MM.1S (cell line): ENCODE data around the gene GSAP.

Source experiments
- DNase-seq: peaks from one replicate; pipeline ENCODE4 v3.0.0-alpha.2; 2015
- H2AFZ ChIP-seq: fragments of 300-600 bp; sonication (generic); 2 replicates; pipeline ENCODE4 v1.6.0; 2016; ENCODE audit warnings: antibody characterized with exemption, low read length
- H3F3A ChIP-seq: fragments of 300-600 bp; sonication (generic); 2 replicates; pipeline ENCODE4 v1.6.1; 2016; ENCODE audit warnings: mild to moderate bottlenecking, antibody characterized with exemption, low read length, moderate library complexity, mixed read lengths; ENCODE audit not compliant: insufficient read depth
- H3K27ac ChIP-seq: fragments of 300-600 bp; sonication (generic); 2 replicates; pipeline ENCODE4 v1.5.1; 2016; ENCODE audit warnings: mild to moderate bottlenecking, low read length
- H3K27me3 ChIP-seq: fragments of 300-600 bp; sonication (generic); replicated peaks from 2 replicates; pipeline ENCODE4 v1.6.0; 2016; ENCODE audit warnings: low read length; ENCODE audit not compliant: insufficient read depth
- H3K36me3 ChIP-seq: fragments of 300-600 bp; sonication (generic); replicated peaks from 2 replicates; pipeline ENCODE4 v1.6.1; 2016; ENCODE audit warnings: mild to moderate bottlenecking, low read length, mixed read lengths; ENCODE audit not compliant: insufficient read depth
- H3K4me1 ChIP-seq: fragments of 300-600 bp; sonication (generic); 2 replicates; pipeline ENCODE4 v1.6.1; 2016; ENCODE audit warnings: low read length, mixed read lengths
- H3K4me2 ChIP-seq: fragments of 300-600 bp; sonication (generic); 2 replicates; pipeline ENCODE4 v1.6.0; 2016; ENCODE audit warnings: low read depth, low read length
- H3K4me3 ChIP-seq: fragments of 300-600 bp; sonication (generic); 2 replicates; pipeline ENCODE4 v1.5.1; 2016; ENCODE audit warnings: low read length, mixed read lengths
- H3K79me2 ChIP-seq: fragments of 300-600 bp; sonication (generic); 2 replicates; pipeline ENCODE4 v1.6.1; 2016; ENCODE audit warnings: mixed run types, low read length, mixed read lengths
- H3K9ac ChIP-seq: fragments of 300-600 bp; sonication (generic); 2 replicates; pipeline ENCODE4 v1.6.1; 2016; ENCODE audit warnings: low read length, mixed read lengths
- H3K9me2 ChIP-seq: fragments of 300-600 bp; sonication (generic); replicated peaks from 2 replicates; pipeline ENCODE4 v1.6.1; 2016; ENCODE audit warnings: mild to moderate bottlenecking, low read length, mixed read lengths; ENCODE audit not compliant: insufficient read depth
- H3K9me3 ChIP-seq: fragments of 300-600 bp; sonication (generic); replicated peaks from 2 replicates; pipeline ENCODE4 v1.6.1; 2016; ENCODE audit warnings: mild to moderate bottlenecking, low read length, mixed read lengths; ENCODE audit not compliant: insufficient read depth
- H4K20me1 ChIP-seq: fragments of 300-600 bp; sonication (generic); 2 replicates; pipeline ENCODE4 v1.6.1; 2016; ENCODE audit warnings: mild to moderate bottlenecking, low read length, moderate library complexity, mixed read lengths; ENCODE audit not compliant: insufficient read depth
- EZH2 ChIP-seq: fragments of 300-600 bp; sonication (generic); optimal IDR thresholded peaks from 2 replicates; pipeline ENCODE3; 2017; ENCODE audit warnings: low read depth, mild to moderate bottlenecking, antibody characterized with exemption, low read length, mixed read lengths
- EZH2phosphoT487 ChIP-seq: fragments of 300-600 bp; sonication (generic); IDR thresholded peaks from 2 replicates; pipeline ENCODE4 v1.6.1; 2018; ENCODE audit warnings: antibody characterized with exemption, low read length
- TF ChIP-seq, protein P1 (sequence below): fragments of 300-600 bp; sonication (generic); IDR thresholded peaks from 2 replicates; pipeline ENCODE4 v1.5.1; 2016; ENCODE audit warnings: antibody characterized with exemption, low read length, mixed read lengths

Gene GSAP

DNA sequence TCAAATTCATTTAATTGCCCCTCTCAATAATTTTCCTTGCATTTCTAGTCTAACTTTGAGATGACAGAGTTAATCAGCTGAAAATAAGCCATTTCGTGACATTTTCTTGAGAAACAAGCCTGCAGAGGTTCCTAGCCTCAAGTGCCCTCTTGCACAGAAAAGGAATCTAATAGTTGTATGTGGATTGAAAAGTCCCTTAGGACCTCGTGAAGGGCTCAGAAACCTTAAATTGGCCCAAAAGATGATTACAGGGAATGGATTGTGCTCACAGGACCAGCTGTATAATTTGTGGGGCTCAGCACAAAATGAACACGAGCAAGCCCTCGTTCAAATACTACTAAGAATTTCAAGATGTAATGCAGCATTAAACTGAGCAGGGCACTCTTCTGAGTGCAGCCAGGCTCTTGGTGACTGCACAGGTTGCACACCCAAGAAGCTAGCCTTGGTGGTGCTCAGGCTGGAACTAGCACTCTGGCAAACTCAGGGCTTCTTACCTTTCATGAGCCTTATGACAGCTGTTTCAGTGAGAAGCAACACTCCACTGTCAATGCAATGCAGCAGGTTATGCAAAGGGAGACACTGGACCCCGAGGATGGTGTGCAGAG is 102.2 kb downstream of the GSAP start:
- no peak overlapping the region for H3K4me3 ChIP-seq
- H3K27ac ChIP-seq: no peak overlapping the region
- no peak overlapping the region for H3K9ac ChIP-seq
- H3K27me3 ChIP-seq: no peaks in the 10 kb centered on the region
- TF ChIP-seq EZH2phosphoT487 (no peak), EZH2 (no peak)
- TF ChIP-seq, protein P1, sequence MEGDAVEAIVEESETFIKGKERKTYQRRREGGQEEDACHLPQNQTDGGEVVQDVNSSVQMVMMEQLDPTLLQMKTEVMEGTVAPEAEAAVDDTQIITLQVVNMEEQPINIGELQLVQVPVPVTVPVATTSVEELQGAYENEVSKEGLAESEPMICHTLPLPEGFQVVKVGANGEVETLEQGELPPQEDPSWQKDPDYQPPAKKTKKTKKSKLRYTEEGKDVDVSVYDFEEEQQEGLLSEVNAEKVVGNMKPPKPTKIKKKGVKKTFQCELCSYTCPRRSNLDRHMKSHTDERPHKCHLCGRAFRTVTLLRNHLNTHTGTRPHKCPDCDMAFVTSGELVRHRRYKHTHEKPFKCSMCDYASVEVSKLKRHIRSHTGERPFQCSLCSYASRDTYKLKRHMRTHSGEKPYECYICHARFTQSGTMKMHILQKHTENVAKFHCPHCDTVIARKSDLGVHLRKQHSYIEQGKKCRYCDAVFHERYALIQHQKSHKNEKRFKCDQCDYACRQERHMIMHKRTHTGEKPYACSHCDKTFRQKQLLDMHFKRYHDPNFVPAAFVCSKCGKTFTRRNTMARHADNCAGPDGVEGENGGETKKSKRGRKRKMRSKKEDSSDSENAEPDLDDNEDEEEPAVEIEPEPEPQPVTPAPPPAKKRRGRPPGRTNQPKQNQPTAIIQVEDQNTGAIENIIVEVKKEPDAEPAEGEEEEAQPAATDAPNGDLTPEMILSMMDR: no peak
- H3K4me1 ChIP-seq: no peaks in the 10 kb centered on the region
- H3F3A ChIP-seq: no peaks in the 10 kb centered on the region
- no peaks in the 10 kb centered on the region for H4K20me1 ChIP-seq
- H3K9me2 ChIP-seq: 0 out of 2 replicates have a peak, but pooled peaks cover 2% of the 10 kb centered on the region
- H3K36me3 ChIP-seq: no peaks in the 10 kb centered on the region
- no peaks in the 10 kb centered on the region for H3K79me2 ChIP-seq
- DNase-seq: no peak
- no peaks in the 10 kb centered on the region for H3K9me3 ChIP-seq
- no peak overlapping the region for H2AFZ ChIP-seq
- H3K4me2 ChIP-seq: no peak overlapping the region

DNA sequence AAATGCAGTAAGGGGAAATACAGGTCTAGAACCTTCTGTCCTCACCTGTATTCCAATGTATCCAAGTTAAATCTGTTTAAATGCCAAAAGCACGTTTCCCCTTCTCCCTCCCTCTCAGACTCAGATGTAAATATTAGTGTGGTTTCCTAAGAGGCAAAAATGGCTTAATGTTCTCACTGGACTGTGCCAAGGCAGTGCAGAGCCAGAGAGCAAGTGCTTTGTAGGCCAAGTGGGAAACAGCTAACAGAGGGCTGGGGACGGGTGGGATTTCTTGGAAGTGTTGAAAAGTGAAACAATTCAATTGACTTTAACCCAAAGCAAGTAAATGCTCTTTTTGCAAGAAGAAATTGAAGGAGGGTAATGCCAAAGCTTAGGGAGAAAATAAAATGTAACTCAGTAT is 103.1 kb downstream of the GSAP start:
- Histone ChIP-seq H3K36me3 (no peaks in the 10 kb centered on the region), H2AFZ (no peak overlapping the region), H3K9me2 (0 out of 2 replicates have a peak, but pooled peaks cover 2% of the 10 kb centered on the region), H3K4me3 (no peak overlapping the region), H3K27ac (no peak overlapping the region), H3K27me3 (no peaks in the 10 kb centered on the region), H3K4me2 (no peak overlapping the region), H3K9me3 (no peaks in the 10 kb centered on the region), H4K20me1 (no peaks in the 10 kb centered on the region), H3F3A (no peaks in the 10 kb centered on the region), H3K4me1 (no peaks in the 10 kb centered on the region), H3K9ac (no peak overlapping the region), H3K79me2 (no peaks in the 10 kb centered on the region)
- TF ChIP-seq EZH2phosphoT487: no peak
- TF ChIP-seq, protein P1: no peak
- no peak for TF ChIP-seq EZH2
- DNase-seq: no peak

- Histone ChIP-seq H3K27me3 (no peaks in the 10 kb centered on the region), H3K9me2 (no peaks in the 10 kb centered on the region), H3K9me3 (no peaks in the 10 kb centered on the region), H2AFZ (no peak overlapping the region), H3K79me2 (no peaks in the 10 kb centered on the region), H3K36me3 (no peaks in the 10 kb centered on the region), H3K9ac (no peak overlapping the region), H3F3A (no peaks in the 10 kb centered on the region), H4K20me1 (no peaks in the 10 kb centered on the region), H3K4me3 (no peak overlapping the region), H3K27ac (no peak overlapping the region), H3K4me1 (no peaks in the 10 kb centered on the region), H3K4me2 (no peak overlapping the region)
- TF ChIP-seq, protein P1: no peak
- TF ChIP-seq EZH2: no peak
- TF ChIP-seq EZH2phosphoT487: no peak
- DNase-seq: no peak
Observed at GRCh38 chr7:77310982-77311381, 105.2 kb downstream of the GSAP start.
